Measurements from ENCODE around the gene APOC3.

APOC3 gene

GRCh38 chr11:116807601-116808261, 22.0 kb upstream of the APOC3 start:
- TF ChIP-seq CTCF (conservative IDR thresholded peaks at IDR 0.05) (no peak), ZFX (IDR thresholded peaks at IDR 0.05) (no peak)

GRCh38 chr11:116808262-116809175, 21.2 kb upstream of the APOC3 start:
- peak overlapping the region; percentile 82 for H3K27ac ChIP-seq
- no peak for TF ChIP-seq ZFX (IDR thresholded peaks at IDR 0.05)
- no peak for TF ChIP-seq CTCF (conservative IDR thresholded peaks at IDR 0.05)

More at GRCh38 chr11:116807601-116808261, 22.0 kb upstream of the APOC3 start:
- peak overlapping the region; percentile 82 for H3K27ac ChIP-seq

- H3K27ac ChIP-seq: no peak overlapping the region
- TF ChIP-seq ZFX (IDR thresholded peaks at IDR 0.05) (no peak), CTCF (conservative IDR thresholded peaks at IDR 0.05) (no peak)
These were observed 18.5 kb upstream of the APOC3 start for GRCh38 chr11:116811194-116811593.

- no peak overlapping the region for H3K27ac ChIP-seq
- no peak for TF ChIP-seq ZFX (IDR thresholded peaks at IDR 0.05)
- TF ChIP-seq CTCF (conservative IDR thresholded peaks at IDR 0.05): no peak
These were observed 17.6 kb upstream of the APOC3 start for GRCh38 chr11:116812109-116812508.

GRCh38 chr11:116813170-116813569, 16.5 kb upstream of the APOC3 start:
- H3K27ac ChIP-seq: no peak overlapping the region
- no peak for TF ChIP-seq CTCF (conservative IDR thresholded peaks at IDR 0.05)
- no peak for TF ChIP-seq ZFX (IDR thresholded peaks at IDR 0.05)

GRCh38 chr11:116813781-116814471, 15.8 kb upstream of the APOC3 start:
- H3K27ac ChIP-seq: no peak overlapping the region
- TF ChIP-seq ZFX (IDR thresholded peaks at IDR 0.05) (no peak), CTCF (conservative IDR thresholded peaks at IDR 0.05) (no peak)

Data from C4-2B (cell line).